ENCODE results near the gene SV2A. TPM values are rescaled to one million over a fixed set of nuclear protein-coding genes. Genes with fewer than 3 reads are reported as not detected.
A peak's percentile ranks its signal among the peaks of the same experiment; 100 is the strongest.

Gene SV2A
- total RNA-seq, 1 experiment from 2014 or later = 33.1 TPM

GRCh38 chr1:149923626-149924025, 6.0 kb upstream of the SV2A start:
- intact Hi-C loops (cut with micrococcal nuclease; ENCODE audit: unreplicated experiment) = no loop called here
- H3K36me3 ChIP-seq (ENCODE audit: insufficient read depth, low read length, poor library complexity, severe bottlenecking) = peaks cover 46% of the 10 kb centered on the region
- POLR2A ChIA-PET (ENCODE audit: low non-redundant PET) = no interaction called here
- H3K4me3 ChIP-seq (ENCODE audit: low read depth, low read length, poor library complexity, severe bottlenecking) = no peak overlapping the region
- no TSS peak for BruUV-seq (replicated peaks)
- DNase-seq (ENCODE audit: low spot score) = no peak
- H3K4me1 ChIP-seq (ENCODE audit: insufficient read depth, low read length, poor library complexity, severe bottlenecking) = peaks cover 21% of the 10 kb centered on the region
- CTCF ChIA-PET = no interaction called here
- H3K27ac ChIP-seq (ENCODE audit: low read depth, low read length, poor library complexity, severe bottlenecking) = no peak overlapping the region
- TF ChIP-seq EZH2 (IDR thresholded peaks at IDR 0.05; ENCODE audit: borderline replicate concordance, low read depth, low read length, poor library complexity, severe bottlenecking) (no peak), CTCF (conservative IDR thresholded peaks at IDR 0.05; ENCODE audit: low read depth, low read length) (no peak)
- H3K27me3 ChIP-seq (replicated peaks; ENCODE audit: insufficient read depth, low read depth, low read length, poor library complexity) = no peaks in the 10 kb centered on the region
- H3K9me3 ChIP-seq (ENCODE audit: low read depth, low read length, poor library complexity, severe bottlenecking) = no peaks in the 10 kb centered on the region

- Histone ChIP-seq H3K27me3 (replicated peaks; ENCODE audit: insufficient read depth, low read depth, low read length, poor library complexity) (no peaks in the 10 kb centered on the region), H3K9me3 (ENCODE audit: low read depth, low read length, poor library complexity, severe bottlenecking) (no peaks in the 10 kb centered on the region), H3K36me3 (ENCODE audit: insufficient read depth, low read length, poor library complexity, severe bottlenecking) (peaks cover 7% of the 10 kb centered on the region), H3K4me3 (ENCODE audit: low read depth, low read length, poor library complexity, severe bottlenecking) (peak overlapping the region; percentile 72), H3K27ac (ENCODE audit: low read depth, low read length, poor library complexity, severe bottlenecking) (peak overlapping the region; percentile 47), H3K4me1 (ENCODE audit: insufficient read depth, low read length, poor library complexity, severe bottlenecking) (peaks cover 19% of the 10 kb centered on the region)
- ChIA-PET CTCF (no interaction called here), POLR2A (ENCODE audit: low non-redundant PET) (no interaction called here)
- no peak for DNase-seq (ENCODE audit: low spot score)
- no peak for TF ChIP-seq EZH2 (IDR thresholded peaks at IDR 0.05; ENCODE audit: borderline replicate concordance, low read depth, low read length, poor library complexity, severe bottlenecking)
- TF ChIP-seq CTCF (conservative IDR thresholded peaks at IDR 0.05; ENCODE audit: low read depth, low read length) = no peak
- intact Hi-C loops (cut with micrococcal nuclease; ENCODE audit: unreplicated experiment) = no loop called here
- no TSS peak for BruUV-seq (replicated peaks)
Observed at GRCh38 chr1:149916898-149917252, 769 bp downstream of the SV2A start.

GRCh38 chr1:149916193-149916897, 1.3 kb downstream of the SV2A start:
- TF ChIP-seq EZH2 (IDR thresholded peaks at IDR 0.05; ENCODE audit: borderline replicate concordance, low read depth, low read length, poor library complexity, severe bottlenecking) = no peak
- TF ChIP-seq CTCF (conservative IDR thresholded peaks at IDR 0.05; ENCODE audit: low read depth, low read length) = no peak
- peak overlapping the region; percentile 72 for H3K4me3 ChIP-seq (ENCODE audit: low read depth, low read length, poor library complexity, severe bottlenecking)
- peaks cover 19% of the 10 kb centered on the region for H3K4me1 ChIP-seq (ENCODE audit: insufficient read depth, low read length, poor library complexity, severe bottlenecking)
- intact Hi-C loops (cut with micrococcal nuclease; ENCODE audit: unreplicated experiment) = no loop called here
- ChIA-PET POLR2A (ENCODE audit: low non-redundant PET) (no interaction called here), CTCF (no interaction called here)
- DNase-seq (ENCODE audit: low spot score) = no peak
- no peaks in the 10 kb centered on the region for H3K27me3 ChIP-seq (replicated peaks; ENCODE audit: insufficient read depth, low read depth, low read length, poor library complexity)
- no TSS peak for BruUV-seq (replicated peaks)
- peak overlapping the region; percentile 46 for H3K27ac ChIP-seq (ENCODE audit: low read depth, low read length, poor library complexity, severe bottlenecking)
- no peaks in the 10 kb centered on the region for H3K9me3 ChIP-seq (ENCODE audit: low read depth, low read length, poor library complexity, severe bottlenecking)
- H3K36me3 ChIP-seq (ENCODE audit: insufficient read depth, low read length, poor library complexity, severe bottlenecking) = peaks cover 12% of the 10 kb centered on the region
